Activated T-helper 17 cell treated with anti-CD3 and anti-CD28 coated beads, Interleukin-2, amount 50 U/mL, for 72 hours (primary cell): ENCODE data around the gene ACACB. TPM values are rescaled to one million over a fixed set of nuclear protein-coding genes. Genes with fewer than 3 reads are reported as not detected.

Experiments used
- ATAC-seq: fragments of 150-1000 bp; cut with Tn5 transposase; replicated peaks from 2 replicates; pipeline ENCODE4 v1.10.0; 2021; ENCODE audit warnings: mild to moderate bottlenecking, moderate library complexity
- H3K27ac Mint-ChIP-seq: one replicate; pipeline ENCODE4 v1.8.0; 2022; ENCODE audit warnings: mixed read lengths
- H3K27me3 Mint-ChIP-seq: one replicate; pipeline ENCODE4 v1.8.0; 2022; ENCODE audit warnings: mixed read lengths
- H3K36me3 Mint-ChIP-seq: one replicate; pipeline ENCODE4 v1.8.0; 2022; ENCODE audit warnings: low read depth, mild to moderate bottlenecking, mixed read lengths
- H3K4me1 Mint-ChIP-seq: one replicate; pipeline ENCODE4 v1.8.0; 2022; ENCODE audit warnings: mixed read lengths
- H3K4me3 Mint-ChIP-seq: one replicate; pipeline ENCODE4 v1.8.0; 2022; ENCODE audit warnings: mild to moderate bottlenecking, mixed read lengths
- H3K9me3 Mint-ChIP-seq: one replicate; pipeline ENCODE4 v1.8.0; 2022; ENCODE audit warnings: mixed read lengths
- total RNA-seq, 2 donors: library from RNA; stranded (reverse); gene quantifications; one replicate each; pipeline ENCODE4 v1.2.3, GENCODE V29; 2022

The ACACB gene
- total RNA-seq, 2 donors from 2014 or later, result 7.4 to 17.3 TPM

DNA sequence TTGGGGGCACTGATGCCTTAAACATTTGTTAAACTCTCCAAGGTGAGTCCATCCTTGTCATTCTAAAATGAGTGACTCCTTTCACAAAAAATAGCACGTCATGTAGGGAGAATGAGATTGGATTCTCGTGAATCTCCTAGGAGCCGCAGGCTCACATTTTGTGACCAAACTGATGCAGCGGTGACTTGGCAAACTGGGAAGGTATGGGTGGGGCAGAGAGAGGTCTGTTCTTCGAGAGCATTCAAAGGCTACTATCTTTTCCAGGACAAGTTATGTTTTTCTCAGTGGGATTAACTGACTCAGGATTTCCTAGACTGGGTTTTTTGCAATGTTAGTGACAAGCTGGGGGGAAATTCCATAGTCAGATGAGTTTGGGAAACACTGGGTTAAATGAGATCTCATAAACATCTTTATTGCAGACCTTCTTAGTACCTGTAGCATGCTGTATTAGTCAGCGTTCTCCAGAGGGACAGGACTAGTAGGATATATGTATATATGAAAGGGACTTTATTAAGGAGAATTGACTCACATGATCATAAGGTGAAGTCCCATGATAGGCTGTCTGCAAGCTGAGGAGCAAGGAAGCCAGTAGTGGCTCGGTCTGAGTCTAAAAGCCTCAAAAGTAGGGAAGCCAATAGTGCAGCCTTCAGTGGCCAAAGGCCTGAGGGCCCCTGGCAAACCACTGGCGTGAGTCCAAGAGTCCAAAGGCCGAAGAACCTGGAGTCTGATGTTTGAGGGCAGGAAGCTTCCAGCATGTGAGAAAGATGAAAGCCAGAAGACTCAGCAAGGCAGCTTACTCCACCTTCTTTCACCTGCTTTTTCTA, 131.7 kb downstream of the ACACB start:
- no peak for ATAC-seq
- H3K4me1 Mint-ChIP-seq, result no peaks in the 10 kb centered on the region
- peaks cover 2% of the 10 kb centered on the region for H3K9me3 Mint-ChIP-seq
- H3K27me3 Mint-ChIP-seq, result no peaks in the 10 kb centered on the region
- peaks cover 13% of the 10 kb centered on the region for H3K36me3 Mint-ChIP-seq
- H3K4me3 Mint-ChIP-seq, result no peak overlapping the region
- H3K27ac Mint-ChIP-seq, result no peak overlapping the region

GRCh38 chr12:109250523-109250922, 134.1 kb downstream of the ACACB start:
- Mint-ChIP-seq H3K9me3 (peaks cover 5% of the 10 kb centered on the region), H3K27ac (no peak overlapping the region), H3K4me1 (no peaks in the 10 kb centered on the region), H3K4me3 (no peak overlapping the region), H3K27me3 (no peaks in the 10 kb centered on the region), H3K36me3 (peaks cover 10% of the 10 kb centered on the region)
- no peak for ATAC-seq

DNA sequence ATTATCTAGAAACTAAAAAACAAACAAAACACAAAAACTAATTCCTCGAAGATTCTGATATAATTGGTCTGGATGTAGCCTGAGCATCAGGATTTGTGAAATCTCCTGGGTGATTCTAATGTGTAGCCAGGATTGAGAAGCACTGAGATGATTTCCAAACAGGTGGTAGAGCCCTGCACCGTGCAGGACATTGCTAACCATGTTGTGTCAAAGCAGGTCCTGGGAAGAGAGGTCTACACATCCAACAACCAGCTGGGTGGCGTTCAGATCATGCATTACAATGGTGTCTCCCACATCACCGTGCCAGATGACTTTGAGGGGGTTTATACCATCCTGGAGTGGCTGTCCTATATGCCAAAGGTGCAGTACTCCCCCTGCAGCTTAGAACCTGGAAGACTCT, 136.4 kb downstream of the ACACB start:
- Mint-ChIP-seq H3K36me3 (no peaks in the 10 kb centered on the region), H3K4me1 (no peaks in the 10 kb centered on the region), H3K9me3 (peaks cover 5% of the 10 kb centered on the region), H3K27me3 (no peaks in the 10 kb centered on the region), H3K4me3 (no peak overlapping the region), H3K27ac (no peak overlapping the region)
- ATAC-seq, result no peak

DNA sequence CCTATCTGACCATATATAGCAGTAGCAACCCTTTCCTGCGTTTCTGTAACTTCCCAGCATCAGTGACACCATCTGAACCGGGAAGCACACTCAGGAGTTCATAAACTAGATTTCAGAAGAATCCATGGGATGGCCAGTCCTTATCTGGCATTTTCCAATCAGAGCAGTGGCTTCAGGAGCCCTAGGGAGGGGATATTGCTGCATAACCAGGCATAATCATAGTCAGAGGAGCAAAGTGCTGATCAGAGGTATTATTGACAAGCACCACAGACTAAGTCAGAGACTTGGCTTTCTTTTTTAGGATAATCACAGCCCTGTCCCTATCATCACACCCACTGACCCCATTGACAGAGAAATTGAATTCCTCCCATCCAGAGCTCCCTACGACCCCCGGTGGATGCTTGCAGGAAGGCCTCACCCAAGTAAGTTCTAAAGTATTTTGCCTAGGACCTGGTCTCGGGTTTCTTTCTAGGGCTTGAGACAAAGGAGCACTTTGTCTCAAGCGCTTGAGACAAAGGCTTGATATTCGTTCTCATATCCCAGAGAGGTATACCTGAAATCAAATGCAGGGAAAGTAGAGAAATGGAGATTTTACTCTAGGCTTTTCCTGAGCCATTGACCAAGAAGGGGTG, 137.6 kb downstream of the ACACB start:
- Mint-ChIP-seq H3K4me3 (no peak overlapping the region), H3K9me3 (peaks cover 5% of the 10 kb centered on the region), H3K4me1 (no peaks in the 10 kb centered on the region), H3K27me3 (no peaks in the 10 kb centered on the region), H3K36me3 (no peaks in the 10 kb centered on the region), H3K27ac (no peak overlapping the region)
- ATAC-seq, result no peak

- Mint-ChIP-seq H3K27me3 (no peaks in the 10 kb centered on the region), H3K9me3 (peaks cover 5% of the 10 kb centered on the region), H3K4me3 (no peak overlapping the region), H3K27ac (no peak overlapping the region), H3K4me1 (no peaks in the 10 kb centered on the region), H3K36me3 (no peaks in the 10 kb centered on the region)
- no peak for ATAC-seq
Observed at GRCh38 chr12:109255377-109255776, 139.0 kb downstream of the ACACB start.

DNA sequence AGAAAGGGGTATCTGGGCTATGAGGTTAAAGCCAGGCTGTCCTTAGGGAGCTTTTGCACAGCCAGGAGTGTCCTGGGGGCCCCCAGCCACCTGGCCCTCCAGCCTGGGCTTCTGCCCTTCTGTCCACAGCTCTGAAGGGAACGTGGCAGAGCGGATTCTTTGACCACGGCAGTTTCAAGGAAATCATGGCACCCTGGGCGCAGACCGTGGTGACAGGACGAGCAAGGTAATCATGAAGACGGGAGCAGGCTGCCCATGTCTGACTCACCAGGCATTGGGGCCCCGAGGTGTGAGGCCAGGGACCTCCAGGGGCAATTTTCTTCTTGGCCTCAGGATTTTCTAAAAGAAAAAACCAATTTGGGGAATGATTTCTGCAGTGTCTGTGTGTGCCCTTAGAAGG, 139.6 kb downstream of the ACACB start:
- Mint-ChIP-seq H3K36me3 (peaks cover under 1% of the 10 kb centered on the region), H3K27ac (no peak overlapping the region), H3K4me3 (no peak overlapping the region), H3K27me3 (no peaks in the 10 kb centered on the region), H3K9me3 (peaks cover 5% of the 10 kb centered on the region), H3K4me1 (no peaks in the 10 kb centered on the region)
- no peak for ATAC-seq

DNA sequence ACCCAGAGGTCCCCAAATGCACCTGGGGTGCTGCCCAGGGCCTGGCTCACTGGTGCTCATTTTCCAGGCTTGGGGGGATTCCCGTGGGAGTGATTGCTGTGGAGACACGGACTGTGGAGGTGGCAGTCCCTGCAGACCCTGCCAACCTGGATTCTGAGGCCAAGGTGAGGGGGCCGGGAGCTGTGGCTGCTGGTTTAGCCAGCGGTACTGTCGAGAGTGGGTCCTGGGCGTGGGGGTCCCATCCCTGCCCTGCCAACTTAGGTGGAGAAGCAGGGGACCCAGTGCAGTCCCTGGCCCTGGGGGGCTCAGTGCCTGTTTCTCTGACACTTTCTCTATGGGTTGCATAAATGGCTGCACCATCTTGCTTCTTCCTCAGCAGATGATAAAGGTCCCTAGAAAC, 141.8 kb downstream of the ACACB start:
- no peak overlapping the region for H3K4me3 Mint-ChIP-seq
- H3K4me1 Mint-ChIP-seq, result no peaks in the 10 kb centered on the region
- H3K9me3 Mint-ChIP-seq, result peaks cover 2% of the 10 kb centered on the region
- H3K36me3 Mint-ChIP-seq, result peaks cover 12% of the 10 kb centered on the region
- no peak for ATAC-seq
- H3K27me3 Mint-ChIP-seq, result no peaks in the 10 kb centered on the region
- no peak overlapping the region for H3K27ac Mint-ChIP-seq

GRCh38 chr12:109258607-109259544, 142.5 kb downstream of the ACACB start:
- Mint-ChIP-seq H3K27me3 (no peaks in the 10 kb centered on the region), H3K36me3 (peaks cover 12% of the 10 kb centered on the region), H3K27ac (no peak overlapping the region), H3K4me1 (no peaks in the 10 kb centered on the region), H3K9me3 (no peaks in the 10 kb centered on the region), H3K4me3 (no peak overlapping the region)
- no peak for ATAC-seq

DNA sequence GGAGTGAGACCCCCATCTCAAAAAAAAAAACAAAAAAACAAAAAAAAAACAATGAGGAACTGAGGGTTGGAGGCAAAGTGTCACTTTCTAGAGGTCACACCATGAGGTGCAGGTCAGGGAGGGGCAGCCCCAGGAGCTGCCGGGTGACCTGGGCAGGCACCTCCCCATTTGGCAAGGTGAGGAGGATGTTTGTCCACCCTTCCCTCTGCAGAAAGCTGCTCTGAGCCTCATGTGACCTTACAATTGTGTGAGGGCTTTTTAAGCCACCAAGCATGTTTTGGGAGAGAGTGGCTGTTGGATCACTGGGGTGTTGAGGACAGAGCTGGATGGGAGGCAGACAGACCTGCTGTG, 143.1 kb downstream of the ACACB start:
- Mint-ChIP-seq H3K27me3 (no peaks in the 10 kb centered on the region), H3K4me1 (no peaks in the 10 kb centered on the region), H3K27ac (no peak overlapping the region), H3K9me3 (no peaks in the 10 kb centered on the region), H3K4me3 (no peak overlapping the region), H3K36me3 (peaks cover 12% of the 10 kb centered on the region)
- no peak for ATAC-seq

DNA sequence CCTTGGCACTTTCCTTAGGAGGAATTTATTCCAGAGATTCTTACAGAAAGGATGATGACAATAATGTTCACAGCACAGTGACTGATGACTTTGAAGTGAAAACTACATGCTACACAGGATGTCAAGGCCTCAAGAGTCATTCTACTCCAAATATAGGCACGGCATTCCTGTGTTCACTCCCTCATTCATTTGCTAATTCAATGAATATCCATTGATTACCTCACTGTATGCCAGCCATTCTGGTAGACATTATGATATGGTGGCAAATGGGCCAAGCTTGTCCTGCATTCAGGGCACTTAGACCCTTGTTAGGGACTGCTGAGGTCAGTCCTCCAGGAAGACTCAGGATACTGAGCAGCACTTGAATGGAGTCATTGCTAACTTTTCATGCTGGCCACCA, 144.7 kb downstream of the ACACB start:
- no peaks in the 10 kb centered on the region for H3K27me3 Mint-ChIP-seq
- H3K9me3 Mint-ChIP-seq, result no peaks in the 10 kb centered on the region
- H3K4me1 Mint-ChIP-seq, result no peaks in the 10 kb centered on the region
- H3K36me3 Mint-ChIP-seq, result peaks cover 19% of the 10 kb centered on the region
- no peak overlapping the region for H3K27ac Mint-ChIP-seq
- H3K4me3 Mint-ChIP-seq, result no peak overlapping the region
- ATAC-seq, result no peak

- Mint-ChIP-seq H3K9me3 (no peaks in the 10 kb centered on the region), H3K36me3 (peaks cover 19% of the 10 kb centered on the region), H3K4me1 (no peaks in the 10 kb centered on the region), H3K27me3 (no peaks in the 10 kb centered on the region), H3K27ac (no peak overlapping the region), H3K4me3 (no peak overlapping the region)
- no peak for ATAC-seq
Observed at GRCh38 chr12:109261939-109262338, 145.6 kb downstream of the ACACB start.

DNA sequence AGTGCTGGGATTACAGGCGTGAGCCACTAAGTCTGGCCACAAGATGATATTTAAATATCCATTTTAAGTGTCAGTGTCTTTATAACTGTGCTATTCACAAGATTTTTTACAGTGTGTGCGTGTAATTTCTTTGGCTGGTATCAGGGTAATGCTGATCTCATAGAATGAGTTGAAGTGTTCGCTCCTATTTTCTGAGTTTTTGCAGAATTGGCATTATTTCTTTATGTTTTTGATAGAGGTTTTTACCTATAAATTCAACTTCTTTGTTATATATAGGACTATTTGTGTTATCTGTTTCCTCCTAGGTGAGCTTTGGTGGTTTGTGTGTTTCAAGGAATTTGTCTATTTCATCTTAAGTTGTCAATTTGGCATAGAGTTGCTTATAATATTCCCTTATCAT, 147.1 kb downstream of the ACACB start:
- Mint-ChIP-seq H3K4me3 (no peak overlapping the region), H3K4me1 (no peaks in the 10 kb centered on the region), H3K27ac (no peak overlapping the region), H3K27me3 (no peaks in the 10 kb centered on the region), H3K36me3 (peaks cover 19% of the 10 kb centered on the region), H3K9me3 (no peaks in the 10 kb centered on the region)
- ATAC-seq, result no peak

DNA sequence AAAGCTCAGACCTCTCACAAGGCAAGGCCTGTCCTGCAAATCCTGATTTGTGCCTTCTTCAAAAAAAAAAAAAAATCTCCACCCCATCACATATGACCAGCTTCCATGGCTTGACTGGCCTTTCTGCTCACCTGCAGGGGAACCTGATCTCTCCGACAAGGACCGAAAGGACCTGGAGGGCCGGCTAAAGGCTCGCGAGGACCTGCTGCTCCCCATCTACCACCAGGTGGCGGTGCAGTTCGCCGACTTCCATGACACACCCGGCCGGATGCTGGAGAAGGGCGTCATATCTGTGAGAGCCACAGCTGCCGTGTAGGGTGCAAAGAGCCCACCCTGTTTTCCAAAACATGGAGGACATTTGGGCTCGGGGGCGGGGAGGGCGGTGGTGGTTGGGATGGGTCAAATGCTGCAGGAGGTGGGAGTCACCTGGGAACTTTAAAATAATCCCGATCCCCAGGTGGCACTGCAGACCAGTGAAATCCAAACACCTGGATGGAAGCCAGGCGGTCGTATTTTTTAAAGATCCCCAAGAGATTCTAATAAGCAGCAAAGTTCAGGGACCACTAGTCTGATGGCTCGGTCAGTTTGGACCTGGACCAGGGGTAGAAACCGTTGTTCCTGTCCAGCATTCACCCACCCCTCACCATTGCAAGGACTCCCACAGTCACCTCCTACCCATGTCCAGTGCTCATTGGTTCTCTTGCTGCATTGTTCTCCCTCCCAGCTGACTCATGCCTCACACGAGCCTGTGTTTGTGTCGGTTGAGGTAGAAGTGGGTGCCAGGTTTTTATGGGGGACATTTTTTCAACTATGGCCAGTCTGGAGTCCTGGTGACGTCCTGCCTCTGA, 147.9 kb downstream of the ACACB start:
- Mint-ChIP-seq H3K4me1 (no peaks in the 10 kb centered on the region), H3K27me3 (no peaks in the 10 kb centered on the region), H3K9me3 (no peaks in the 10 kb centered on the region), H3K4me3 (no peak overlapping the region), H3K36me3 (peaks cover 19% of the 10 kb centered on the region), H3K27ac (no peak overlapping the region)
- ATAC-seq, result peak; percentile 58
